NCI-H2107 treated with DMSO at 0.1 percent for 48 hours (cell line): ENCODE data around the gene FAM187B.

Experiments used
- DNase-seq: peaks from one replicate; lab custom pipeline; 2025; ENCODE audit not compliant: unreplicated experiment; lab: John Stamatoyannopoulos, UW

The FAM187B gene

GRCh38 chr19:35179830-35180229 is 48.7 kb downstream of the FAM187B start:
- no peak for DNase-seq

- no peak for DNase-seq
Observed at GRCh38 chr19:35178701-35179100, 49.8 kb downstream of the FAM187B start.

- DNase-seq, result no peak
Observed at GRCh38 chr19:35177377-35178274, 50.9 kb downstream of the FAM187B start.

GRCh38 chr19:35176181-35176570 is 52.4 kb downstream of the FAM187B start:
- DNase-seq, result no peak
